Endothelial cell of umbilical vein (primary cell): ENCODE measurements around the gene RPL15.

Source experiments
- EZH2 ChIP-seq: IDR thresholded peaks from 2 replicates; pipeline ENCODE4 v1.6.1; 2012; ENCODE audit warnings: borderline replicate concordance, low read depth, mild to moderate bottlenecking, moderate library complexity, low read length, inconsistent platforms; ENCODE audit not compliant: severe bottlenecking
- FOS ChIP-seq: IDR thresholded peaks from 2 replicates; pipeline ENCODE4 v1.6.1; 2011; ENCODE audit warnings: mild to moderate bottlenecking, low read length, moderate library complexity, borderline replicate concordance; ENCODE audit not compliant: insufficient read depth
- GATA2 ChIP-seq: IDR thresholded peaks from 2 replicates; pipeline ENCODE4 v1.7.0; 2011; ENCODE audit warnings: low read depth, mild to moderate bottlenecking, moderate library complexity, mixed read lengths, low read length; ENCODE audit not compliant: insufficient read length, insufficient read depth
- JUN ChIP-seq: IDR thresholded peaks from 2 replicates; pipeline ENCODE4 v1.6.1; 2011; ENCODE audit warnings: borderline replicate concordance, low read depth; ENCODE audit not compliant: insufficient read length, insufficient read depth
- MYC ChIP-seq: IDR thresholded peaks from one replicate; pipeline ENCODE4 v1.6.1; 2011; ENCODE audit warnings: mild to moderate bottlenecking, low read depth, low read length
- POLR2A ChIP-seq: IDR thresholded peaks from 2 replicates; pipeline ENCODE4 v1.6.1; 2012; ENCODE audit warnings: low read depth, mild to moderate bottlenecking, control low read depth, low read length
- POLR2AphosphoS5 ChIP-seq: IDR thresholded peaks from 2 replicates; pipeline ENCODE4 v1.6.1; 2012; ENCODE audit warnings: low read depth, mild to moderate bottlenecking, control low read depth, low read length, moderate library complexity; ENCODE audit not compliant: insufficient read depth
- TF ChIP-seq, protein P1 (sequence below), 2 donors: IDR thresholded peaks; 1 replicate in 1 of 2; 2 replicates in 1 of 2; pipeline ENCODE4 v1.5.1; 2011; ENCODE audit warnings: low read length in 2 of 2, mild to moderate bottlenecking in 2 of 2, moderate library complexity in 2 of 2, control low read depth in 1 of 2, inconsistent platforms in 1 of 2, low read depth in 1 of 2; ENCODE audit not compliant: insufficient read depth in 1 of 2; ENCODE audit errors: extremely low read depth in 1 of 2
- TF ChIP-seq, protein P2 (sequence below): IDR thresholded peaks from 2 replicates; pipeline ENCODE4 v1.6.1; 2011; ENCODE audit not compliant: insufficient read depth, insufficient read length

DNA sequence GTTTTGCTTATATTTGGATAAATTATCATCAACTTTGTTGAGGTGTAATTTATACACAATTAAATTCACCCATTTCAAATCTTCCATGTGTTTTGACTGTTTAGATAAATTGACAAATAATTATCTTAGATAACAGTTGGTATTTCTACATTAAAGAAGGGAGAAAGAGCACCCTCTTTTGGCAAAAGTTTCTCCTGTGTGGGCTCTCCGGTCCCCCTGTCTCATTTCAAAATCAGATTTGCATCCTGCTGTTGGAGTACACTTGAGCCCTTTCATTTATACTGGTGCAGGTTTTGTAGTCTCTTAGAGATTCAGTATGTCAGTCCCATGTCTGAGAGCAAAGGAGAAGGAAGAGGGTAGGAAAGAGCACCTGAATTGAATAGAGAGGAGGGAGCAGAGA lies 49.5 kb upstream of the RPL15 start:
- TF ChIP-seq, protein P1, sequence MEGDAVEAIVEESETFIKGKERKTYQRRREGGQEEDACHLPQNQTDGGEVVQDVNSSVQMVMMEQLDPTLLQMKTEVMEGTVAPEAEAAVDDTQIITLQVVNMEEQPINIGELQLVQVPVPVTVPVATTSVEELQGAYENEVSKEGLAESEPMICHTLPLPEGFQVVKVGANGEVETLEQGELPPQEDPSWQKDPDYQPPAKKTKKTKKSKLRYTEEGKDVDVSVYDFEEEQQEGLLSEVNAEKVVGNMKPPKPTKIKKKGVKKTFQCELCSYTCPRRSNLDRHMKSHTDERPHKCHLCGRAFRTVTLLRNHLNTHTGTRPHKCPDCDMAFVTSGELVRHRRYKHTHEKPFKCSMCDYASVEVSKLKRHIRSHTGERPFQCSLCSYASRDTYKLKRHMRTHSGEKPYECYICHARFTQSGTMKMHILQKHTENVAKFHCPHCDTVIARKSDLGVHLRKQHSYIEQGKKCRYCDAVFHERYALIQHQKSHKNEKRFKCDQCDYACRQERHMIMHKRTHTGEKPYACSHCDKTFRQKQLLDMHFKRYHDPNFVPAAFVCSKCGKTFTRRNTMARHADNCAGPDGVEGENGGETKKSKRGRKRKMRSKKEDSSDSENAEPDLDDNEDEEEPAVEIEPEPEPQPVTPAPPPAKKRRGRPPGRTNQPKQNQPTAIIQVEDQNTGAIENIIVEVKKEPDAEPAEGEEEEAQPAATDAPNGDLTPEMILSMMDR (IDR thresholded peaks at IDR 0.05; ENCODE audit: extremely low read depth in 1 of 2, insufficient read depth in 1 of 2, low read depth in 1 of 2, low read length in 2 of 2) = no peak
- TF ChIP-seq POLR2A (no peak), EZH2 (no peak), JUN (no peak), POLR2AphosphoS5 (no peak), MYC (no peak), GATA2 (no peak), FOS (no peak)
- TF ChIP-seq, protein P2, sequence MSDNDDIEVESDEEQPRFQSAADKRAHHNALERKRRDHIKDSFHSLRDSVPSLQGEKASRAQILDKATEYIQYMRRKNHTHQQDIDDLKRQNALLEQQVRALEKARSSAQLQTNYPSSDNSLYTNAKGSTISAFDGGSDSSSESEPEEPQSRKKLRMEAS = no peak
